Measurements from ENCODE around the gene SLC17A8. TPM values are rescaled to one million over a fixed set of nuclear protein-coding genes. Genes with fewer than 3 reads are reported as not detected.

Gene SLC17A8
- polyA plus RNA-seq, 1 experiment, result not detected

DNA sequence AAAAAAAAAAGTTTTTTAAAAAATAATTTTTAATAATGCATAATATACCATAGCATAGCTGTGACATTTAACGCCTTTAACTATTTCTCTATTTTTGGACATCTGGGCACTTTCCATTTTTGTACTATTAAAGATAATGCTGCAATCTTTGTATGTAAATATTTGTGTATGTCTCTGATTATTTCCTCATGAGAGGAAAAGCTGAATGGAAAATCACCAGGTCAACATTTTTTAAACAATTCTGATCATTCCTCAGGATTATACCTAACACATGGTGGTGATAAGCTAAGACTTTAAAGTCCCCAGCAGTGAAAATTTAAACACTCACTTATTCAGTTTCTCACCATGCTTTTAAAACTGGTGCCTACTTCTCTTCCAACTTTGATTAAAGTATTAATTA lies 85.5 kb downstream of the SLC17A8 start:
- no peaks in the 10 kb centered on the region for H3K27me3 ChIP-seq (ENCODE audit: control insufficient read depth, insufficient read depth, low read length)
- no peak overlapping the region for H3K4me3 ChIP-seq (ENCODE audit: low read depth, low read length)
- CTCF ChIA-PET, result interaction anchor here (1.3 kb wide), 1 partner anchor 38 kb away, joined by 3 read pairs; no protein-coding TSS in a partner anchor
- no peaks in the 10 kb centered on the region for H3K9me3 ChIP-seq (ENCODE audit: control insufficient read depth, insufficient read depth, low read length)
- POLR2A ChIA-PET, result no interaction called here
- no peak overlapping the region for H3K27ac ChIP-seq (ENCODE audit: low read depth, low read length)
- DNase-seq (ENCODE audit: low read depth, low spot score), result no peak
- TF ChIP-seq, protein P1, sequence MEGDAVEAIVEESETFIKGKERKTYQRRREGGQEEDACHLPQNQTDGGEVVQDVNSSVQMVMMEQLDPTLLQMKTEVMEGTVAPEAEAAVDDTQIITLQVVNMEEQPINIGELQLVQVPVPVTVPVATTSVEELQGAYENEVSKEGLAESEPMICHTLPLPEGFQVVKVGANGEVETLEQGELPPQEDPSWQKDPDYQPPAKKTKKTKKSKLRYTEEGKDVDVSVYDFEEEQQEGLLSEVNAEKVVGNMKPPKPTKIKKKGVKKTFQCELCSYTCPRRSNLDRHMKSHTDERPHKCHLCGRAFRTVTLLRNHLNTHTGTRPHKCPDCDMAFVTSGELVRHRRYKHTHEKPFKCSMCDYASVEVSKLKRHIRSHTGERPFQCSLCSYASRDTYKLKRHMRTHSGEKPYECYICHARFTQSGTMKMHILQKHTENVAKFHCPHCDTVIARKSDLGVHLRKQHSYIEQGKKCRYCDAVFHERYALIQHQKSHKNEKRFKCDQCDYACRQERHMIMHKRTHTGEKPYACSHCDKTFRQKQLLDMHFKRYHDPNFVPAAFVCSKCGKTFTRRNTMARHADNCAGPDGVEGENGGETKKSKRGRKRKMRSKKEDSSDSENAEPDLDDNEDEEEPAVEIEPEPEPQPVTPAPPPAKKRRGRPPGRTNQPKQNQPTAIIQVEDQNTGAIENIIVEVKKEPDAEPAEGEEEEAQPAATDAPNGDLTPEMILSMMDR (IDR thresholded peaks at IDR 0.05; ENCODE audit: low read depth, low read length), result no peak

DNA sequence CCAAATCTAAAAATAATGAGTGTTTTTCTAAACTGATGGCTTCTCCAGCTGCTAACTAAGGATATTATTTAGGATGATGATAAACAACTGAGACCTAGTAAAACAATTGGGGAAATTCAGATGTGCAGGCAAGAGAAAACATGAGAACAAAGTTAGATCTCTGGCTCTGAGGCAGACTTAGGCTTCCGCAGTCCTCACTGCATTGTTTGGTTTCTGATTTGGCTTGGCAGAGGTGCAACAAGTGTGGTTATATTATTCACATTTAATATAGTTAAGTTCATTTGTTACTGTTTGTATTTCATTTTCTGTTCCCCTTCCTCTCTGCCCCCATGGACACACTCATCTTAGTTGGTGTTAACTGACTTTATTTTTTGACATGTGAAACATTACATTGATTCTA lies 86.6 kb downstream of the SLC17A8 start:
- no peak for DNase-seq (ENCODE audit: low read depth, low spot score)
- Histone ChIP-seq H3K9me3 (ENCODE audit: control insufficient read depth, insufficient read depth, low read length) (no peaks in the 10 kb centered on the region), H3K4me3 (ENCODE audit: low read depth, low read length) (no peak overlapping the region), H3K27me3 (ENCODE audit: control insufficient read depth, insufficient read depth, low read length) (no peaks in the 10 kb centered on the region), H3K27ac (ENCODE audit: low read depth, low read length) (no peak overlapping the region)
- POLR2A ChIA-PET, result no interaction called here
- TF ChIP-seq, protein P1 (IDR thresholded peaks at IDR 0.05; ENCODE audit: low read depth, low read length), result no peak
- CTCF ChIA-PET, result no interaction called here

DNA sequence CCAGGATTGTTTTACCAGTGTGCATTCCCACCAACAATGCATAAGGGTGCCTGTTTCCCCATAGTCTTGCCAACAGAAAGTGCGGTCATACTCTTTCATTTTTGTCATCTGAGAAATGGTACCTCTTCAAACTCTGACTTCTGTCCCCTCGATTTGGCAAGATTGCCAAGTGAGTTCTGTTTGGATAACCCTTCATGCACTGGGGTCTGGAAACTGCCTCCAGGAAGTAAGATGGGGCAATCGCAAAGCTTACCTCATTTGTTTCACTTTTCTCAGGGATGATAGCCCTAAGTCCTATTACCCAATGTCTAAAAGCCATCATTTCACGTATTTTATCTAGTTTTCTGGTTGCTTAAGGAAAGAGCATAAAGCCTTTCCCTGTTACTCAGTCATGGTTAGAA lies 88.2 kb downstream of the SLC17A8 start:
- POLR2A ChIA-PET, result interaction anchor here (0.6 kb wide), 1 partner anchor 737 kb away, joined by 3 read pairs; no protein-coding TSS in a partner anchor
- Histone ChIP-seq H3K4me3 (ENCODE audit: low read depth, low read length) (no peak overlapping the region), H3K27me3 (ENCODE audit: control insufficient read depth, insufficient read depth, low read length) (no peaks in the 10 kb centered on the region), H3K27ac (ENCODE audit: low read depth, low read length) (no peak overlapping the region), H3K9me3 (ENCODE audit: control insufficient read depth, insufficient read depth, low read length) (no peaks in the 10 kb centered on the region)
- TF ChIP-seq, protein P1 (IDR thresholded peaks at IDR 0.05; ENCODE audit: low read depth, low read length), result no peak
- DNase-seq (ENCODE audit: low read depth, low spot score), result no peak
- CTCF ChIA-PET, result no interaction called here

DNA sequence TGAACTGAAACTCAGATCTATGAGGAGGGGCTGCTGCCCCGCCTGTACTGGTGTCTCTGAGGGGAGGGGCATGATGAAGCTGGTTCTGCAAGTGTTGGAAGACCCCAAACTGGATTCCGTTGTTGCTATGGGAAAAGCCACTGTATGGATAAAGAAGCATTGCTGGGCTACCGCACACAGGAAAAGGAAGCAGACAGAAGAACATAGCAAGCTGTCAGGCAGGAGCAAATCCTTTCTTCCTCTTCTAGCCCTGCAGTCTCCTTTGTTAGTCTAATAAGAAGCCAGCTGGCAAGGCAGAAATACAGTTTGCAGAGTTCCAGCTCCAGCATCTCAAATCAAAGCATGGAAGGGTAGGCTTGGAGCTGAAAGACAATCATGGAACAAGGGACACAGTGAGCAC lies 90.5 kb downstream of the SLC17A8 start:
- Histone ChIP-seq H3K9me3 (ENCODE audit: control insufficient read depth, insufficient read depth, low read length) (no peaks in the 10 kb centered on the region), H3K4me3 (ENCODE audit: low read depth, low read length) (no peak overlapping the region), H3K27ac (ENCODE audit: low read depth, low read length) (no peak overlapping the region), H3K27me3 (ENCODE audit: control insufficient read depth, insufficient read depth, low read length) (no peaks in the 10 kb centered on the region)
- TF ChIP-seq, protein P1 (IDR thresholded peaks at IDR 0.05; ENCODE audit: low read depth, low read length), result no peak
- CTCF ChIA-PET, result interaction anchor here (2.2 kb wide), 1 partner anchor 42 kb away, joined by 5 read pairs; no protein-coding TSS in a partner anchor
- no peak for DNase-seq (ENCODE audit: low read depth, low spot score)
- POLR2A ChIA-PET, result no interaction called here

DNA sequence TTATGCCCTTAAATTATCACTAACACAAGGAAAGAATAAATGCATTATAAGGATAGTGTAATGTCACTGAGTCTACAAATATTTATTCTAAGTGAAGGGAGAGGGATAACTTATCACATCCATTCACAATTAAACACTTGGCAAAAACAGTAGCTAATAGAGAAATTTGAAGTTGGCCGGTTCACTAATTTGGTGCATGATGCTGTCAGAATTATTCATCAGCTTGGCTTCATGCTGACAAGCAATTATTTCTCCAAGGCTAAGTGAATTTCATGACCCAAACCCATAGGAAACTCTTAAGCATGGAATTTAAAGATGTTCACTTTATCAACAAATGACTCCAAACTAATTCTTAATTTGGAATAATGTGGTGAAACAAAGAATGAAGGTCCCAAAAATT lies 91.8 kb downstream of the SLC17A8 start:
- no peak overlapping the region for H3K27ac ChIP-seq (ENCODE audit: low read depth, low read length)
- no peak for DNase-seq (ENCODE audit: low read depth, low spot score)
- POLR2A ChIA-PET, result no interaction called here
- H3K9me3 ChIP-seq (ENCODE audit: control insufficient read depth, insufficient read depth, low read length), result no peaks in the 10 kb centered on the region
- no peak overlapping the region for H3K4me3 ChIP-seq (ENCODE audit: low read depth, low read length)
- H3K27me3 ChIP-seq (ENCODE audit: control insufficient read depth, insufficient read depth, low read length), result no peaks in the 10 kb centered on the region
- CTCF ChIA-PET, result interaction anchor here (2.2 kb wide), 1 partner anchor 44 kb away, joined by 5 read pairs; no protein-coding TSS in a partner anchor
- TF ChIP-seq, protein P1 (IDR thresholded peaks at IDR 0.05; ENCODE audit: low read depth, low read length), result no peak

Measured in AG04450 (cell line).